K562 (cell line): ENCODE data around the gene CCDC3. TPM values are rescaled to one million over a fixed set of nuclear protein-coding genes. Genes with fewer than 3 reads are reported as not detected.

ENCODE experiments used
- ATAC-seq: fragments of 200-7000 bp; cut with Tn5 transposase; 3 replicates; pipeline ENCODE4 v1.9.1; 2020; ENCODE audit warnings: moderate library complexity
- BruUV-seq: library from RNA; stranded (reverse); fragments of 400-500 nt; replicated peaks from 2 replicates; lab custom pipeline; 2021; lab: Mats Ljungman, UMichigan
- CTCF ChIA-PET: fragments of 300-600 bp; formaldehyde crosslinking; extraction: SDS; loops from one replicate; lab custom pipeline; 2021; ENCODE audit warnings: low intra/inter-chr PET ratio; lab: Yijun Ruan, JAX
- POLR2A ChIA-PET: fragments of 300-600, 350-650 bp; sonication (Branson Sonifier 250); formaldehyde crosslinking; extraction: SDS; loops from one replicate; lab custom pipeline; 2021; ENCODE audit warnings: antibody characterized with exemption, inconsistent platforms; lab: Yijun Ruan, JAX
- DNase-seq, 4 experiments: peaks; one replicate each; pipeline versions ENCODE4 v3.0.0 to v3.0.0-alpha.2; 2011 to 2018; ENCODE audit warnings: low spot score in 3 of 4, mixed read lengths in 3 of 4; ENCODE audit errors: extremely low read depth in 1 of 4
- FAIRE-seq: peaks from 2 replicates; lab custom pipeline; 2011; peaks lifted over from hg19 to GRCh38; lab: Jason Lieb, UNC
- H2AFZ ChIP-seq: 2 replicates; pipeline ENCODE4 v1.6.0; 2011; ENCODE audit warnings: low read depth, low read length, control low read depth, inconsistent platforms
- H3K27ac ChIP-seq: fragments of 200-600 bp; 3 replicates; pipeline ENCODE4 v1.8.0; 2011; ENCODE audit warnings: low read depth, mild to moderate bottlenecking, control low read depth, inconsistent platforms, low read length, moderate library complexity, mixed read lengths; ENCODE audit errors: extremely low read depth
- H3K27me3 ChIP-seq, 2 experiments: fragments of 300-600 bp in 1 of 2; 2 replicates in 1 of 2; 3 replicates in 1 of 2; pipeline versions ENCODE4 v1.6.0 to v1.8.0; 2011; ENCODE audit warnings: inconsistent platforms in 2 of 2, low read length in 2 of 2, mild to moderate bottlenecking in 1 of 2, mixed read lengths in 1 of 2, moderate library complexity in 1 of 2; ENCODE audit not compliant: control insufficient read depth in 2 of 2, insufficient read depth in 2 of 2
- H3K36me3 ChIP-seq: fragments of 300-600 bp; 3 replicates; pipeline ENCODE4 v1.8.0; 2011; ENCODE audit warnings: mild to moderate bottlenecking, low read length, inconsistent platforms; ENCODE audit not compliant: control insufficient read depth, insufficient read depth
- H3K4me1 ChIP-seq, 2 experiments: fragments of 200-600 bp in 1 of 2; replicated peaks in 1 of 2; 2 replicates in 1 of 2; 3 replicates in 1 of 2; pipeline versions ENCODE4 v1.5.1 to v1.8.0; 2011; ENCODE audit warnings: inconsistent platforms in 2 of 2, low read length in 2 of 2, mild to moderate bottlenecking in 1 of 2, mixed read lengths in 1 of 2, moderate library complexity in 1 of 2; ENCODE audit not compliant: control insufficient read depth in 2 of 2, insufficient read depth in 2 of 2
- H3K4me2 ChIP-seq: 2 replicates; pipeline ENCODE4 v1.6.1; 2011; ENCODE audit warnings: low read length, control low read depth, inconsistent platforms, mixed read lengths; ENCODE audit not compliant: insufficient read depth
- H3K4me3 ChIP-seq: fragments of 200-600 bp; sonication (generic), shearing (Covaris generic); 2 replicates; pipeline ENCODE4 v1.5.1; 2016; ENCODE audit warnings: control low read depth, inconsistent platforms
- H3K79me2 ChIP-seq: fragments of 200-600 bp; 3 replicates; pipeline ENCODE4 v1.8.0; 2011; ENCODE audit warnings: low read length, inconsistent platforms; ENCODE audit not compliant: control insufficient read depth, insufficient read depth
- H3K9ac ChIP-seq, 2 experiments: 2 replicates each; pipeline versions ENCODE4 v1.6.0 to v1.6.1; 2011; ENCODE audit warnings: low read depth in 2 of 2, low read length in 2 of 2, control low read depth in 1 of 2, inconsistent platforms in 1 of 2, mild to moderate bottlenecking in 1 of 2, mixed read lengths in 1 of 2; ENCODE audit not compliant: insufficient read depth in 1 of 2
- H3K9me1 ChIP-seq: one replicate; pipeline ENCODE4 v1.6.0; 2011; ENCODE audit warnings: inconsistent platforms, mild to moderate bottlenecking, low read length, moderate library complexity; ENCODE audit not compliant: control insufficient read depth, insufficient read depth
- H3K9me3 ChIP-seq: replicated peaks from 2 replicates; pipeline ENCODE4 v1.5.1; 2011; ENCODE audit warnings: low read depth, low read length, inconsistent platforms; ENCODE audit not compliant: control insufficient read depth, insufficient read depth
- H4K20me1 ChIP-seq: replicated peaks from 2 replicates; pipeline ENCODE4 v1.6.1; 2011; ENCODE audit warnings: low read length, inconsistent platforms, mixed read lengths; ENCODE audit not compliant: control insufficient read depth, insufficient read depth
- FOS ChIP-seq: IDR thresholded peaks from 3 replicates; pipeline ENCODE4 v1.6.1; 2011; ENCODE audit not compliant: insufficient read length; ENCODE audit errors: extremely low read depth
- ILK ChIP-seq: fragments of 450-650 bp; IDR thresholded peaks from 2 replicates; pipeline ENCODE4 v1.6.1; 2016; ENCODE audit warnings: missing genetic modification characterization, low read depth, mild to moderate bottlenecking, missing compliant biosample characterization, moderate library complexity, borderline replicate concordance
- SP1 ChIP-seq: sonication (generic); formaldehyde crosslinking; IDR thresholded peaks from 2 replicates; pipeline ENCODE4 v1.8.1; 2022; ENCODE audit warnings: mild to moderate bottlenecking, missing genetic modification reagents
- TBP ChIP-seq: optimal IDR thresholded peaks from 2 replicates; pipeline ENCODE3; 2011; ENCODE audit warnings: low read depth, low read length, improper control_type of control experiment
- ZBED1 ChIP-seq: IDR thresholded peaks from 2 replicates; pipeline ENCODE4 v1.6.1; 2014
- ZNF175 ChIP-seq: fragments of 200-800 bp; sonication (Bioruptor generic); IDR thresholded peaks from 2 replicates; pipeline ENCODE4 v1.6.1; 2016; ENCODE audit warnings: low read depth, mild to moderate bottlenecking, missing genetic modification characterization, missing compliant biosample characterization
- ZZZ3 ChIP-seq: fragments of 450-650 bp; IDR thresholded peaks from 2 replicates; pipeline ENCODE4 v1.6.1; 2016; ENCODE audit warnings: antibody characterized with exemption, mild to moderate bottlenecking, moderate library complexity
- WGBS: fragments of 100-300 bp; shearing (Covaris generic); methylation state at CpG from one replicate; pipeline ENCODE4 v1.1.6; 2016; ENCODE audit warnings: low coverage, mixed read lengths; ENCODE audit not compliant: insufficient coverage; ENCODE audit errors: missing lambda C conversion rate; 5-methylcytosine and 5-hydroxymethylcytosine counted together
- in situ Hi-C: fragments of 300-500 bp; cut with MboI; formaldehyde crosslinking; loops from 4 replicates; pipeline ENCODE4 v1.15.0; 2018; ENCODE audit warnings: inconsistent platforms, mixed read lengths
- intact Hi-C: fragments of 100-400 bp; cut with micrococcal nuclease; formaldehyde crosslinking; loops from 2 replicates; pipeline ENCODE4 v1.14.2; 2022
- polyA plus RNA-seq, 8 experiments: library from polyadenylated mRNA; depleted of rRNA in 4 of 8; stranded (reverse) in 5 of 8; unstranded in 3 of 8; fragments of >200 nt; fragmentation: Nextera tagmentation in 2 of 8; fragmentation: Illumina TruSeq in 1 of 8; extraction: Ambion mirVana in 2 of 8; extraction: Trizol in 1 of 8; gene quantifications; 2 replicates each; pipeline versions ENCODE4 v1.2.1 to v1.2.3, GENCODE V29; 2011 to 2014; ENCODE audit warnings: inconsistent platforms in 1 of 8, missing spikeins in 1 of 8
- total RNA-seq, 7 experiments: library from RNA; depleted of rRNA in 6 of 7; stranded (reverse); fragments of >200 nt in 6 of 7; fragmentation: Illumina TruSeq in 2 of 7; extraction: Trizol in 2 of 7; gene quantifications; 2 replicates each; pipeline versions ENCODE4 v1.2.1 to v1.2.3, GENCODE V29; 2011 to 2021; ENCODE audit warnings: low replicate concordance in 1 of 7
- TF ChIP-seq, protein P1 (sequence below): fragments of 450-650 bp; IDR thresholded peaks from 2 replicates; pipeline ENCODE4 v1.6.1; 2018; ENCODE audit warnings: mild to moderate bottlenecking, low read depth; ENCODE audit not compliant: partially characterized antibody
- TF ChIP-seq, protein P2 (sequence below): fragments of 250-450 bp; sonication (Bioruptor Pico); IDR thresholded peaks from 2 replicates; pipeline ENCODE4 v1.8.0; 2022; ENCODE audit warnings: inconsistent platforms
- TF ChIP-seq, protein P3 (sequence below): fragments of 450-650 bp; formaldehyde crosslinking; IDR thresholded peaks from 2 replicates; pipeline ENCODE4 v1.4.0; 2022; ENCODE audit warnings: mild to moderate bottlenecking, moderate library complexity
- TF ChIP-seq, protein P4 (sequence below): fragments of 450-650 bp; conservative IDR thresholded peaks from 2 replicates; pipeline ENCODE4 v1.6.1; 2016; ENCODE audit warnings: missing genetic modification characterization, low read depth, mild to moderate bottlenecking, missing compliant biosample characterization, moderate library complexity

The CCDC3 gene
- total and polyA plus RNA-seq, 9 of the 15 experiments (the other 6 are each of a cell fraction or from before 2014, with no cell fraction given) = not detected

DNA sequence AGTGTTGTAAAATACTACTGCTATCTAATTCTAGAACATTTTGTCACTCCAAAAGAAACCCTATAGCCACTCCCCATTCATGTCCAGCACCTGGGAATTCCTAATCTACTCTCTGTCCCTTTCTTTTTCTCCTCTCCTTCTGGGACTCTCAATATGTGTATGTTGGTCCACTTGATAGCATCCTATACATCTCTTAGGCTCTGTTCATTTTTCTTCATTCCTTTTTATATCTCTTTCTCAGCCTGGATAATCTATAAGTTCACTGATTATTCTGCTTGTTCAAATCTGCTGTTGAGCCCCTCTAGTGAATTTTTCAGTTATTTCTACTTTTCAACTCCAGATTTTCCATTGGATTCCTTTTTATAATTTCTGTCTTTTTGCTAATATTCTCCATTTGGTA, 108.6 kb downstream of the CCDC3 start:
- Histone ChIP-seq H3K4me3 (no peak overlapping the region), H2AFZ (no peak overlapping the region), H3K9me1 (no peaks in the 10 kb centered on the region), H3K36me3 (no peaks in the 10 kb centered on the region), H3K9me3 (no peaks in the 10 kb centered on the region), H3K4me1 (no peaks in the 10 kb centered on the region), H3K9ac (no peak overlapping the region), H3K79me2 (no peaks in the 10 kb centered on the region), H4K20me1 (no peaks in the 10 kb centered on the region), H3K27ac (no peak overlapping the region), H3K4me2 (no peak overlapping the region), H3K27me3 (peaks cover 3 to 7% of the 10 kb centered on the region in 2 experiments; a peak in 4 of 5 replicates)
- ChIA-PET CTCF (no interaction called here), POLR2A (no interaction called here)
- ATAC-seq (no peak), DNase-seq (no peak), FAIRE-seq (no peak)
- no TSS peak for BruUV-seq
- TF ChIP-seq FOS = no peak
- TF ChIP-seq, protein P1, sequence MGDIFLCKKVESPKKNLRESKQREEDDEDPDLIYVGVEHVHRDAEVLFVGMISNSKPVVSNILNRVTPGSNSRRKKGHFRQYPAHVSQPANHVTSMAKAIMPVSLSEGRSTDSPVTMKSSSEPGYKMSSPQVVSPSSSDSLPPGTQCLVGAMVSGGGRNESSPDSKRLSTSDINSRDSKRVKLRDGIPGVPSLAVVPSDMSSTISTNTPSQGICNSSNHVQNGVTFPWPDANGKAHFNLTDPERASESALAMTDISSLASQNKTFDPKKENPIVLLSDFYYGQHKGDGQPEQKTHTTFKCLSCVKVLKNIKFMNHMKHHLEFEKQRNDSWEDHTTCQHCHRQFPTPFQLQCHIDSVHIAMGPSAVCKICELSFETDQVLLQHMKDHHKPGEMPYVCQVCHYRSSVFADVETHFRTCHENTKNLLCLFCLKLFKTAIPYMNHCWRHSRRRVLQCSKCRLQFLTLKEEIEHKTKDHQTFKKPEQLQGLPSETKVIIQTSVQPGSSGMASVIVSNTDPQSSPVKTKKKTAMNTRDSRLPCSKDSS = peak; percentile 26
- no peak for TF ChIP-seq ZBED1
- intact Hi-C loops (no loop called here), in situ Hi-C loops (no loop called here)

DNA sequence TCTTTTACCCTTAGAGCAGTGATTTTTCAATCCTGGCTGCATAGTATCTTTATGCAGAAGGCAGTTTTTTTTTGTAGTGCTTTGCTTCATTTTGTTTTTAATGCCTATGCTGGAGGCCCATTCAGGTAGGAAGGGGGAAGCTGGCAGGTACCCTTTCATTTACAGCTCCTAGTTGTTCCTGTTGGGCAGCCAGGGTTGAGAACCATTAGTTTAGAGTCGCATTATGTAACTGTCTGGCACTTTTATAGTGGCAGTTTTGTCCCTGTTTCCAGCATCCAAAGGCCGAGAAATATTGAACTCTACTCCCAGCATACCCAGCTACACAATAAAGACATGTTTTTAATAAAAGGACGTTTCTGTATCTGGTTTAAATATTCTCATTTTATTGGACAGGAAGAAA, 110.6 kb downstream of the CCDC3 start:
- ATAC-seq (no peak), DNase-seq (no peak), FAIRE-seq (no peak)
- no peak overlapping the region for H2AFZ ChIP-seq
- H3K79me2 ChIP-seq = no peaks in the 10 kb centered on the region
- H3K27ac ChIP-seq = no peak overlapping the region
- CTCF ChIA-PET = no interaction called here
- H3K36me3 ChIP-seq = no peaks in the 10 kb centered on the region
- intact Hi-C loops (no loop called here), in situ Hi-C loops (no loop called here)
- no peak overlapping the region for H3K9ac ChIP-seq
- 2% methylated on average over 3 of the region's 3 CpGs for WGBS
- POLR2A ChIA-PET = no interaction called here
- no peaks in the 10 kb centered on the region for H3K9me1 ChIP-seq
- BruUV-seq = no TSS peak
- H4K20me1 ChIP-seq = no peaks in the 10 kb centered on the region
- H3K4me2 ChIP-seq = no peak overlapping the region
- TF ChIP-seq ZZZ3 = no peak
- no peak for TF ChIP-seq SP1 (CRISPR knock-in tag)
- TF ChIP-seq, protein P2, sequence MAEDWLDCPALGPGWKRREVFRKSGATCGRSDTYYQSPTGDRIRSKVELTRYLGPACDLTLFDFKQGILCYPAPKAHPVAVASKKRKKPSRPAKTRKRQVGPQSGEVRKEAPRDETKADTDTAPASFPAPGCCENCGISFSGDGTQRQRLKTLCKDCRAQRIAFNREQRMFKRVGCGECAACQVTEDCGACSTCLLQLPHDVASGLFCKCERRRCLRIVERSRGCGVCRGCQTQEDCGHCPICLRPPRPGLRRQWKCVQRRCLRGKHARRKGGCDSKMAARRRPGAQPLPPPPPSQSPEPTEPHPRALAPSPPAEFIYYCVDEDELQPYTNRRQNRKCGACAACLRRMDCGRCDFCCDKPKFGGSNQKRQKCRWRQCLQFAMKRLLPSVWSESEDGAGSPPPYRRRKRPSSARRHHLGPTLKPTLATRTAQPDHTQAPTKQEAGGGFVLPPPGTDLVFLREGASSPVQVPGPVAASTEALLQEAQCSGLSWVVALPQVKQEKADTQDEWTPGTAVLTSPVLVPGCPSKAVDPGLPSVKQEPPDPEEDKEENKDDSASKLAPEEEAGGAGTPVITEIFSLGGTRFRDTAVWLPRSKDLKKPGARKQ = no peak
- TF ChIP-seq, protein P3, sequence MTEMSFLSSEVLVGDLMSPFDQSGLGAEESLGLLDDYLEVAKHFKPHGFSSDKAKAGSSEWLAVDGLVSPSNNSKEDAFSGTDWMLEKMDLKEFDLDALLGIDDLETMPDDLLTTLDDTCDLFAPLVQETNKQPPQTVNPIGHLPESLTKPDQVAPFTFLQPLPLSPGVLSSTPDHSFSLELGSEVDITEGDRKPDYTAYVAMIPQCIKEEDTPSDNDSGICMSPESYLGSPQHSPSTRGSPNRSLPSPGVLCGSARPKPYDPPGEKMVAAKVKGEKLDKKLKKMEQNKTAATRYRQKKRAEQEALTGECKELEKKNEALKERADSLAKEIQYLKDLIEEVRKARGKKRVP (CRISPR knock-in tag) = no peak
- TF ChIP-seq TBP = no peak
- TF ChIP-seq, protein P4, sequence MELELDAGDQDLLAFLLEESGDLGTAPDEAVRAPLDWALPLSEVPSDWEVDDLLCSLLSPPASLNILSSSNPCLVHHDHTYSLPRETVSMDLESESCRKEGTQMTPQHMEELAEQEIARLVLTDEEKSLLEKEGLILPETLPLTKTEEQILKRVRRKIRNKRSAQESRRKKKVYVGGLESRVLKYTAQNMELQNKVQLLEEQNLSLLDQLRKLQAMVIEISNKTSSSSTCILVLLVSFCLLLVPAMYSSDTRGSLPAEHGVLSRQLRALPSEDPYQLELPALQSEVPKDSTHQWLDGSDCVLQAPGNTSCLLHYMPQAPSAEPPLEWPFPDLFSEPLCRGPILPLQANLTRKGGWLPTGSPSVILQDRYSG (tag) = no peak
- TF ChIP-seq ILK (tag) = no peak
- TF ChIP-seq ZNF175 (CRISPR knock-in tag) = no peak
- no peaks in the 10 kb centered on the region for H3K4me1 ChIP-seq
- H3K9me3 ChIP-seq = no peaks in the 10 kb centered on the region
- no peak overlapping the region for H3K4me3 ChIP-seq
- no peaks in the 10 kb centered on the region for H3K27me3 ChIP-seq
